DOHH2 (cell line): ENCODE data around the gene HOXA5.

Experiments
- H3F3A ChIP-seq: fragments of 200-600 bp; sonication (generic), shearing (Covaris generic); 2 replicates; pipeline ENCODE4 v1.6.0; 2016; ENCODE audit warnings: antibody characterized with exemption, mild to moderate bottlenecking; ENCODE audit not compliant: control insufficient read depth, insufficient read depth
- H3K27ac ChIP-seq: fragments of 200-600 bp; sonication (generic); 2 replicates; pipeline ENCODE4 v1.5.1; 2014; ENCODE audit warnings: low read depth, mild to moderate bottlenecking, low read length, moderate library complexity
- H3K27me3 ChIP-seq: fragments of 200-600 bp; sonication (generic); 2 replicates; pipeline ENCODE4 v1.6.1; 2014; ENCODE audit warnings: mild to moderate bottlenecking, low read length, mixed read lengths; ENCODE audit not compliant: control insufficient read depth
- H3K36me3 ChIP-seq: fragments of 200-600 bp; sonication (generic); 2 replicates; pipeline ENCODE4 v1.6.1; 2014; ENCODE audit warnings: mild to moderate bottlenecking, low read length, moderate library complexity, mixed read lengths; ENCODE audit not compliant: control insufficient read depth
- H3K4me1 ChIP-seq: fragments of 200-600 bp; sonication (generic); 2 replicates; pipeline ENCODE4 v1.6.1; 2014; ENCODE audit warnings: mild to moderate bottlenecking, low read length, mixed read lengths; ENCODE audit not compliant: control insufficient read depth
- H3K4me2 ChIP-seq: fragments of 200-600 bp; sonication (generic); 2 replicates; pipeline ENCODE4 v1.6.0; 2014; ENCODE audit warnings: mild to moderate bottlenecking, low read length, moderate library complexity
- H3K4me3 ChIP-seq: fragments of 200-600 bp; sonication (generic); 2 replicates; pipeline ENCODE4 v1.5.1; 2014; ENCODE audit warnings: mild to moderate bottlenecking, low read length, mixed read lengths
- H3K79me2 ChIP-seq: fragments of 200-600 bp; sonication (generic); 2 replicates; pipeline ENCODE4 v1.6.1; 2014; ENCODE audit warnings: mild to moderate bottlenecking, low read length, mixed read lengths; ENCODE audit not compliant: control insufficient read depth
- H3K9me2 ChIP-seq: fragments of 200-600 bp; sonication (generic); replicated peaks from 2 replicates; pipeline ENCODE4 v1.6.1; 2014; ENCODE audit warnings: mild to moderate bottlenecking, low read length, mixed read lengths; ENCODE audit not compliant: control insufficient read depth
- H3K9me3 ChIP-seq: fragments of 200-600 bp; sonication (generic); 2 replicates; pipeline ENCODE4 v1.6.1; 2014; ENCODE audit warnings: antibody characterized with exemption, low read length, mixed read lengths; ENCODE audit not compliant: control insufficient read depth, insufficient read depth
- H4K20me1 ChIP-seq: fragments of 200-600 bp; sonication (generic); 2 replicates; pipeline ENCODE4 v1.6.0; 2014; ENCODE audit warnings: low read depth, mild to moderate bottlenecking, antibody characterized with exemption, low read length, moderate library complexity; ENCODE audit not compliant: control insufficient read depth, insufficient read depth
- EZH2phosphoT487 ChIP-seq: fragments of 200-600 bp; sonication (generic); IDR thresholded peaks from 2 replicates; pipeline ENCODE4 v1.6.1; 2017; ENCODE audit warnings: borderline replicate concordance, mild to moderate bottlenecking, antibody characterized with exemption, low read length, moderate library complexity, mixed read lengths
- TF ChIP-seq, protein P1 (sequence below): fragments of 200-600 bp; sonication (generic); IDR thresholded peaks from one replicate; pipeline ENCODE4 v1.5.1; 2014; ENCODE audit warnings: antibody characterized with exemption, mild to moderate bottlenecking, low read depth, low read length; ENCODE audit not compliant: poor library complexity, severe bottlenecking

HOXA5 gene

DNA sequence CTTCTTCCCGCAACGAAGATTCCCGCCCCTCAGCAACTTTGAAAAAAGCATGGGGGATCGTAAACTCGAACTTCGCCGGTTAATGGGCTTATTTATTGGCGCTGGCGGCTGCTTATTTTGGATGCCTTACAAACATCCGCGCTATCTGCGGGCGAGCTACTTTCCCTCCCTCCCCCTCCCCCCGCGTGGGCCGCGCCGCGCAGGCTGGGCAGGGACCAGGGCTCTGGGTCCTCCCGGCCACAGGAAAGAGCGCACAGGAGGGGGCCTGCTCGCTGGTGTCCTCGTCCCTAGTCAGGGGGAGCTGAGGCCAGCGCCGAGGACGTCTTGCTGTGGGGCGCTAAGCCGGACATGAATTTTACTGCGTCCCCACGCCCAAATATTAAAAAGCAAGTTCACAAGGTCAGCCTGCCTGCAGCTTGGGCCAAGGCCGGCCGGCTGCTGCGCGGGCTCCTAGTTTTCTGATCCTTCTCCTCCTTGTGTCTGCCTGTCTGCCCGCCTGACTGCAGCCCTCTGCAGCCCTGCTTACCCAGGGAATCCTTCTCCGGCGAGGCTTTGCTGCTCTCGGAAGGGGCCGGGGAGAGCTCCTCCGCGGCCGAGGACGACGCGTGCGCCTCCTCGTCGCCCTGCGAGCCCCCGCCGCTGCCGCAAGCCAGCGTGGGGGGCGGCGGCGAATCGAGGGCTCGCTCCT lies 29.5 kb upstream of the HOXA5 start:
- H3K79me2 ChIP-seq, result no peaks in the 10 kb centered on the region
- peaks cover 73% of the 10 kb centered on the region for H3K27me3 ChIP-seq
- peak overlapping the region; percentile 73 for H3K4me2 ChIP-seq
- H3F3A ChIP-seq, result peaks cover 10% of the 10 kb centered on the region
- H3K27ac ChIP-seq, result no peak overlapping the region
- no peaks in the 10 kb centered on the region for H3K36me3 ChIP-seq
- no peaks in the 10 kb centered on the region for H3K9me3 ChIP-seq
- H3K4me3 ChIP-seq, result peak overlapping the region; percentile 66
- H3K4me1 ChIP-seq, result peaks cover 13% of the 10 kb centered on the region
- no peaks in the 10 kb centered on the region for H3K9me2 ChIP-seq
- no peak for TF ChIP-seq EZH2phosphoT487
- TF ChIP-seq, protein P1, sequence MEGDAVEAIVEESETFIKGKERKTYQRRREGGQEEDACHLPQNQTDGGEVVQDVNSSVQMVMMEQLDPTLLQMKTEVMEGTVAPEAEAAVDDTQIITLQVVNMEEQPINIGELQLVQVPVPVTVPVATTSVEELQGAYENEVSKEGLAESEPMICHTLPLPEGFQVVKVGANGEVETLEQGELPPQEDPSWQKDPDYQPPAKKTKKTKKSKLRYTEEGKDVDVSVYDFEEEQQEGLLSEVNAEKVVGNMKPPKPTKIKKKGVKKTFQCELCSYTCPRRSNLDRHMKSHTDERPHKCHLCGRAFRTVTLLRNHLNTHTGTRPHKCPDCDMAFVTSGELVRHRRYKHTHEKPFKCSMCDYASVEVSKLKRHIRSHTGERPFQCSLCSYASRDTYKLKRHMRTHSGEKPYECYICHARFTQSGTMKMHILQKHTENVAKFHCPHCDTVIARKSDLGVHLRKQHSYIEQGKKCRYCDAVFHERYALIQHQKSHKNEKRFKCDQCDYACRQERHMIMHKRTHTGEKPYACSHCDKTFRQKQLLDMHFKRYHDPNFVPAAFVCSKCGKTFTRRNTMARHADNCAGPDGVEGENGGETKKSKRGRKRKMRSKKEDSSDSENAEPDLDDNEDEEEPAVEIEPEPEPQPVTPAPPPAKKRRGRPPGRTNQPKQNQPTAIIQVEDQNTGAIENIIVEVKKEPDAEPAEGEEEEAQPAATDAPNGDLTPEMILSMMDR, result no peak
- peaks cover 5% of the 10 kb centered on the region; the same call in 1 of the 2 replicates for H4K20me1 ChIP-seq

- Histone ChIP-seq H3K9me2 (no peaks in the 10 kb centered on the region), H3K4me2 (peak overlapping the region; percentile 73; the same call in 1 of the 2 replicates), H3K36me3 (no peaks in the 10 kb centered on the region), H3F3A (peaks cover 10% of the 10 kb centered on the region), H3K27ac (no peak overlapping the region), H3K27me3 (peaks cover 79% of the 10 kb centered on the region), H4K20me1 (peaks cover 5% of the 10 kb centered on the region; the same call in 1 of the 2 replicates), H3K79me2 (no peaks in the 10 kb centered on the region), H3K4me1 (peaks cover 13% of the 10 kb centered on the region), H3K4me3 (no peak overlapping the region), H3K9me3 (no peaks in the 10 kb centered on the region)
- no peak for TF ChIP-seq EZH2phosphoT487
- TF ChIP-seq, protein P1, result no peak
Measured at GRCh38 chr7:27172315-27172774, 28.9 kb upstream of the HOXA5 start.

- Histone ChIP-seq H3K4me2 (no peak overlapping the region), H3K27ac (no peak overlapping the region), H3K4me3 (no peak overlapping the region), H3K9me2 (no peaks in the 10 kb centered on the region), H4K20me1 (peaks cover 5% of the 10 kb centered on the region; the same call in 1 of the 2 replicates), H3K9me3 (no peaks in the 10 kb centered on the region), H3K27me3 (peaks cover 85% of the 10 kb centered on the region), H3K4me1 (peaks cover 13% of the 10 kb centered on the region), H3K36me3 (no peaks in the 10 kb centered on the region), H3K79me2 (no peaks in the 10 kb centered on the region), H3F3A (peaks cover 10% of the 10 kb centered on the region)
- TF ChIP-seq, protein P1, result no peak
- no peak for TF ChIP-seq EZH2phosphoT487
Measured at GRCh38 chr7:27171637-27172314, 28.3 kb upstream of the HOXA5 start.
